NCI-H1694 treated with DMSO at 0.1 percent for 48 hours (cell line): Measurements from ENCODE around the gene ABCA13.

ENCODE experiments used
- DNase-seq: peaks from one replicate; lab custom pipeline; 2025; lab: John Stamatoyannopoulos, UW

ABCA13 gene

DNA sequence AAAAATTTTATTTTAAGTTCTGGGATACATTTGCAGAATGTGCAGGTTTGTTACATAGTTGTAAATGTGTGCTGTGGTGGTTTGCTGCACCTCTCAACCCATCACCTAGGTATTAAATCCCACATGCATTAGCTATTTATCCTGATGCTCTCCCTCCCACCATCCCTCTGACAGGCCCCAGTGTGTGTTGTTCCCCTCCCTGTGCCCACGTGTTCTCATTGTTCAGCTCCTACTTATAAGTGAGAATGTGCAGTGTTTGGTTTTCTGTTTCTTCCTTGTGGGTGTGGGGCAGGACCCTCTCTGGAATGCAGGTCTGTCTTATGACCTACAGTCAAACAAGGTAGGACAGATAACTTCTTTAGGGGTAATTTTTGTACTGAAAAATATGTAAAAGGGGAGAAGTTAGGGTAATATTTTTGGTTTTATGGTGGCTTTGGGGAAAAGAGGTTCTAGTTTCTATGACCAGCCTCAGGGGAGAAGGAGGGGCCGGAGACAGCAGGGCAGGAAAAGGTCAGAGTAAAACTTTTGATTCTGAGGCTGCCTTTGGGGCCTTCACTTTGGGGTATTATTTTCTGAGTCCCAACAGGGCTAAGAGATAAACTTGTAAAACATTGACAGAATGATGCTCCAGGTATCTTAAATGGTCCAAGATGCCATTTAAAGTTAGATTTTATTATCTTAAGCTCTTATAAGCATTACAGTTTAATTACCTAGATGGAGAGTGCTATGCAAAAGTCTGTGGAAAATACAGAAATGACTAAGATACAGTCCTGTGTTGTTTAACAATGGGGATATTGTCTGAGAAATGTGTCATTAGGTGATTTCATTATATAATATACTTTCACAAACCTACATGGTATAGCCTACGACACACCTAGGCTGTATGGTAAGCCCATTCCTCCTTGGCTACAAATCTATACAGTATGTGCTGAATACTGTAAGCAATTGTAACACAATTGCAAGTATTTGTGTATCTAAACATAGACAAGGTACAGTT is 354.8 kb downstream of the ABCA13 start:
- DNase-seq: no peak

DNA sequence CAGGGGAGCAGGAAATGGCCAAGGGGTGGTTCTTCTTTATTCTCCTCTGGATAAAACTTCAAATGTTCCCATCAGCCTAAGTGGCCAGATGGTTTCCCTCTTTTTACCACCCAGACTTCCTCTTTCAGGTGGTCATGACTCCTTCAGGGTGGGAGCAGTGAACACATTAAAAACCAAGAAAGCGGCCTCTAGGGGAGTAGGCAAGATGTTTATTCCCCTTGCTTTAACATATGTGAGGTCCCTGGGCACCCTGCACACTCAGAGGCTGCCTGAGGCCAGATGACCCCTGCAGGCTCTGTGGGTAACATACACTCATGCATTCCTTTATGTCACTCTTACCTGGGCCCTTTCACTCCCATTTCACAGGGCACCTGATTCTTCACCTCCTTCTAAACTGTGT is 357.4 kb downstream of the ABCA13 start:
- DNase-seq: no peak

DNA sequence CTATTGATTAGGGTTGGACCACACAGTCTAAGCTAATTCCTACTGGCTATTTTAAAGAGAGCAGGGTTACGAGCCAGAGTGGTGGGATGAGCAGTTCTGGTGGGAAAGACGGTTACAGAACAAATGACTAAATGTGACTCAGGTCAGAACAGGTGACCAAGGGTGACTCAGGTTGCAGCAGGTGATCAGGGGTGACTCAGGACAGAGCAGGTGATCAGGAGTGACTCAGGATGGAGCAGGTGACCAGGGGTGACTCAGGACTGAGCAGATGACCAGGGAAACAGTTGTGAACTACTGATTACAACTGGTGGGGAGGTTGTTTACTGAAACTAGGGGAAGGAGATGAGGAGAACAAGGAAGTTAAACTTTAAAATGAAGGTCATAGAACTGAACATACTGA is 366.3 kb downstream of the ABCA13 start:
- no peak for DNase-seq

DNA sequence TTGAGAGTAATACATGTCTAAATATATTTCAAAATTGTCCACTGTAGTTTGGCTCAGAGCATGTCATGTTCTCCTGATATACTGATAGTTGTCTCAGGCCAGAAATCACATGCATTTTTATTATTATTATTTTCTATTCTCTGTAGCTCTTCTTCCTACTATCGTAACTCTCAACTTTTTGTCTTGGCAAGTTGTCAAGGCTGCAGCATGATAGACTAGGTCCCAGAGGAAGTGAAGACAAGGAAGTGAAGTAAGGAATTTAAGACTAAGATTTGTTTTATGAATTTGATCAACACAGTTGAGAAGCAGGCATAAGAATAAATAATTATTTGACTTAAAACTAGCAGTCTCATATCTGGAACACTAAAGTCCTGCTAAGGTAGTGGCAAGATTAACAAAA is 369.5 kb downstream of the ABCA13 start:
- no peak for DNase-seq

DNA sequence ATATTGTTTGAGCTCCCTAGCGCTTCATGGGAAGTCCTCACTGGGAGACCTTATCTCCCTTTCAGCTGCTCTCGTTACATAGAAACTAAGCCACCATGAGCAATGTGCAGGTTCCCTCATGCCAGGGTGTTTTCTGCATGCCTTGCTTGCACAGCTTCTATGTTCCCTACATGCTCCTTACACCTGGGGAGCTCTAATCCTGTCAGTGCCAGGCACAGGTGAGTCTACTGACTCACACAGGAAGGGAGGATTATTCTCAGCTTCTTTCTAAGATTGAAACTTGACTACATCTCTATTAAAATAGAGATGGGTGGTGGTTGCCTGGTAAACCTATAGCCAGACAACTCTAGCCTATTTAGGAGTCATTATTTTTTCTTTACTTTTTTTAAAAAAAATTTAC is 377.4 kb downstream of the ABCA13 start:
- DNase-seq: no peak

DNA sequence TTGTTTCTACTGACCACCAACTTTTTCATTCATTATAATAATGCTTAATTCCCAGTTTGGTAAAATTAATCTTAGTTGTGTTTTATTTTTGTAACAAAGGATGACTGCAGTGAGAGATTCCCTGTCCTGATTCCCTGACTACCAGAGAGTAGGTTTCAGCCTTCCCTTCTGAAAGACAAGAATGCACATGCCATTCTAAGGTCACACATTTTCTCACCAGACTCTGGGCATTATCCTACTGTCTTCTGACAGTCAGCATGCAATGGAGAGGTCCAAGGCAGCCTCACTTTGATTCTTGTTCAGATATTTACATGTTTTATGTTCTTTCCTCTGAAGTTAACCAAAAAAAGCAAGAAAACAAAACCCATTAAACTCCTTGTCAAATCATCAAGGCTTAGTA is 380.4 kb downstream of the ABCA13 start:
- DNase-seq: no peak

DNA sequence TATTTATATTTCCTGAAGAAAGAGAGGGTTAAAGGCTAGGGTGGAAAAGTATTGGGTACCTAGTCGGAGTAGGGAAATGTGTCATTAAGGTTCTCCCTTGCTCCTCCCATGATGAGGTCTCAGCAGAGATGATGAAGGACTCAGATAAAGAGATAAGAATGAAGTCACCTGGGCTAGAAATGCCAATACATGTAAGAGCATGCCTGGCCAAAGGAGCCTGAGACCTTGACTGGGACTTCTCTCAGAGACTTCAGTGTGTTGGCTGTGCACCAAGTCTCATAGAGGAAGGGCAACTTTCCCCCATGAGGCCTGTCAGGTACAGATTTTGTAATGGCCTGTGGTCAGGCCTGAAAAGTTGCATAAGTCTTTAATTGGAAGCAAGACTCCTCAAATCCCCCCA is 392.1 kb downstream of the ABCA13 start:
- DNase-seq: no peak

DNA sequence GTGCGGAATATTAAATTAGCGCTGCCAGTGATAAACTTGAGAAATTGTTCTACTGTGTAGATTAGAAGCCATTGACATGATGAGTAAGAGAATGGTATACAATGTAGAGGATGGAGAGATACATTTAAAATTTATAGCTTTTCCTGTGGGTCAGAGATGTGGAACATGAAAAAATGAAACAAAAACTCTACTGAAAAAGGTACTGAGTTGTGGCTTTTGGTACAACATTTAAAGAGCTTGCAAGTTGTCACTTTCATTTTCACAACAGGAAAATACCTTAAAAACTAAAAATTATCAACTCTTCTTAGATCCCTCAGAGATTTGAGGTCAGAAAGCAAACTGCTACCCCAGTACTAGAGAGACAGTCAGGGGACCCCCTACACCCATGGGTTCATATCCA is 404.3 kb downstream of the ABCA13 start:
- no peak for DNase-seq

DNA sequence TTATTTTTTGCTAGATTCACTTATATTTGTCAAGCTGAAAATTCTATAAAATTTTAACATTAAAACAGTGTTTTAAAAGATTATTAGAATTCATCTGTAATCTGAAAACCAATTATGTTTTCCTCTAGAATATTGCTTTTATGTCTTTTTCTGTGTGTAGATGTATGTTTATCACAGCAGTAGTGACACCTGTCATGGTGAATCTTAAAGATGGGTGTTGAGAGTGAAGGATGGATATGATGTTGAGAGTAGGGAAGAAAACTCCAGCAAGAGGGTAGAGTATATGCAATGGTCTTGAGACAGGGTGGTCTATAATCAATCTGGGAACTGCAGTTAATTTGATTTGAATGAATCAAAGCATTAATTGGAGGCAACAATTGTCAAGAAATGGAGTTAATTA is 416.2 kb downstream of the ABCA13 start:
- DNase-seq: no peak

DNA sequence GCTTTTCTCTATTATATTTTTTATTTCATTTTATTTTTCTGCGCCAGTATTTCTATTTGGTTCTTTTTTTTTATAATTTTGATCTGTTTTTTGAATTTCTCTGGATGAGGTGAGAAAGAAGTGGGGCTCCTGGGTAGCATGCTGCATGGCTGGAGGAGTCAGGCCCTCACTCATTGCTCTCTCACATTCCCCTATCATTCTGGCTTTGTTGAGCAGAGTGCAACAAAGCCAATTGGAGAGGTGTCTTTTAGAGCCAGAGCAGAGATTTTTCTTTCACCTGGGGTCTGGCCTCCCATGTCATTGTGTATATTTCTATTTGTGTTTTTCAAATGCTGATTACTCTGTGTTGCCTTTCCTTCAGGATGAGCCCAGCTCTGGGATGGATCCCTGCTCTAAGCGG is 423.1 kb downstream of the ABCA13 start:
- DNase-seq: no peak

DNA sequence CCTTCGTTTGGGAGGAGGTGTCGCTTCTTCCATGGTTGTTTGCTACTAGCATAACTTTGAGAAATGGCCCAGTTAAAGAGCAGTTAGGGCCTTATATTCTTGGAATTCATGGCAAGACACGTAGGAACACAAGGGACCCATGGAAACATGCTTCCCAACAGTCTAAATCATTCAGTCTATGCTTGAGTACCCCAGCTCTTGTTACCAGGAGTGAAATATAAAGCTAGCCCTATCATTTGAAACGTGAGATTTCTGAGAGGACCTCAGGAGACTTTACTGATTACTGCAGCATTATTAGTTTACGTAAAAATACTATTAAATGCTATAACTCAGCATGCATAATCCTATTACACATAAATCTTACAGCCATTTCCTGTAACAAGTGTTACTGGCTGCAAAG is 424.5 kb downstream of the ABCA13 start:
- DNase-seq: no peak

DNA sequence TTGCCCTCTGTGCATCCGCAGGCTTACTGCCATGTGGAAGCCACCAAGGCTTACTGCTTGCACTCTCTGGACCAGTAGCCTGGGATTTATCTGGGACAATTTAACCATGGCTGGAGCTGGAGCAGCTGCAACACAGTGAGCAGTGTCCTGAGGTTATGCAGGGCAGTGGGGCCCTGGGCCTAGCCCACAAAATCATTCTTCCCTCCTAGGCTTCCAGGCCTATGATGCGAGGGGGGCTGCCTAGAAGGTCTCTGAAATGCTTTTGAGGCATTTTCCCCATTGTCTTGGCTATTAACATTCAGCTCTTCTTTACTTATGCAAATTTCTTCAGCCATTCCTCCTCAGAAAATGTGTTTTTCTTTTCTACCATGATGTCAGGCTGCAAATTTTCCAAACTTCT is 439.4 kb downstream of the ABCA13 start:
- DNase-seq: no peak

DNA sequence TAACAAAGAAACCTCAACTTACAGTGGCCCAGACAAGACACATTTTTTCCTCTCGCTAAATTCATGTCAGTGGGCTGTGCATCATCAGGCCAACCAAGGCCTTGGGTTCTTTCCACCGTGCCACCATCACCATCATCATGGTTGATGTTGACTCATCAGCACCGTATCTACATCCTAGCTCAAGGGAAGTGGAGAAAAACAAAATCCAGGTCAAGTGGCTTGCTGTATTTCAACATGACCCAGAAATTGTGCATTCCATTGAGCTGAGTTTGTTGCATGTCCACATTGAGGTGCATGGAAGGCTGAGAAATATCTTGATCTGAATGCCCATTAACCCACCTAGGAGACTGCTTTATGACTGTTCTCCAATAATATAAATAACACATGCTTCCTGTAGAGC is 440.7 kb downstream of the ABCA13 start:
- DNase-seq: no peak

DNA sequence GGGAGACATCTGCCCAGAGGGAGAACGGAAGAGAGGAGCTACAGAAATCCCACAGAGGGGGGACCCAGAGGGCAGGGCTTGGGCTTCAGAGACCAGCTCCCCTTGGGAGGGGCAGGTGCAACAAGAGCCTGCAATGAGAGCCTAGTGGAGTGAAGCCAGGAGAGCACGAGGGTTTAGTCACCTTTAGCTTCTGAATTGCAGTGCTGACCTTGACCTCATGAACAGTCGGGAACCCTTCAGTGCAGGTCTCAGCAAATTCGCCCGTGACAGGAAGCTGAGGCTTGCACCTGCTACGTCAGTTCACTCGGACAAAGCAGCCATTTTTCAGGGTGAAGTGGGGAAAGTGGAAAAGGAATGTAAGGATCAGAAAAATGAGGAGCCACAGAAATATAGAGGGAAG is 446.2 kb downstream of the ABCA13 start:
- DNase-seq: no peak

DNA sequence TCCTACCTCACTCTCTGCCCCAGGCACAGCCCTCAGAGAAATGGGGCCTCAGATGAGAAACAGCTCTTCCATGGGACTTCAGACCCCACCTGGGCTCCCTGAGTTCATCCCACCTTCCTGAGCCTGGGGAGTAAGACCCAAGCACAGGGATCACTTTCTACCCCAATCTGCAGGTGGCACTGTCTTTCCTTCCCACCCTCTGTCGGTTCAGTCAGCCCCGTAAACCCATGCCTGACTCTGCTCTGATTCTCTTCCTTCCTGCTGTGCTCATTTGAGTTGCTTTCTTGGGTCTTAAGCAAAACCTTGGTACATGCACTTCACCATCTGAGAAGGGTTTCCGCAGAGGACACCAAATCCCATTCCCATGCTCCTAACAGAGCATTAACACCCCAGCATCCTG is 446.7 kb downstream of the ABCA13 start:
- DNase-seq: no peak

DNA sequence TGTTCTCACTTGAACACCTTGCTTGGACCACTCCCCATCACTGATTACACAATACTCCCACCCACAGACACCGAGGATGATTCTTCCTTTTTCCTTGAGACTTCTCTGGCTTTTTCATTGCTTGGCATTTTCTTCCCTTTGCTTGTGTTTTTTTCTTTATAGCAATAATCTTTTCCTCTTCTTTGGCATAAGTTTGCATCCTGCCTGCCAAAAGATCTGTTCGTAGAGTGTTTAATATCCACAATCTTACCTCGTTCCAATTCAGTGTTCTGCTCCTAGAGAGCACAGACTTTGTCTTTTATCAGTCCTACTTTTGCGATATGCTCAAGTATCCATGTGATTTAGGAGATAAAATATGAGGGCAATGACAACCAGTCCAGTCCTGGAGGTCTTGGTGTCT is 449.8 kb downstream of the ABCA13 start:
- no peak for DNase-seq

DNA sequence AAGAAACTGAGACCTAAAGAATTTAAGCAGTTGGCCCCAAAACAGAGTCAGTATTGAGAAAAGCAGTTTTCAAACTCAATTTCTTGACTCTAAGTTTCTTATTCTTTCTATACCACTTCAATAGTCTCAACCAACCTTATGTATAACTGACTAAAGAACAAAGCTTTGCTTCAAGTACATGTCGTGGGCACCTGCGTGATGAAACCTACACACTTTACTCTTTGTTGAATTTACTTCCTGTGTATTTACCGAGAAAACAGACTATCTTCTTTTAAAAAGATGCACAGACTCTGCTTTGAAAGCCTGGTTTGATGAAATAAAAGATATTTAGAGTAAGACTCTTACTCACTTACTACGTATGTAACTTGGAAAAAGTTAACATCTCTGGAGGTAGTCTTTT is 455.9 kb downstream of the ABCA13 start:
- DNase-seq: no peak

DNA sequence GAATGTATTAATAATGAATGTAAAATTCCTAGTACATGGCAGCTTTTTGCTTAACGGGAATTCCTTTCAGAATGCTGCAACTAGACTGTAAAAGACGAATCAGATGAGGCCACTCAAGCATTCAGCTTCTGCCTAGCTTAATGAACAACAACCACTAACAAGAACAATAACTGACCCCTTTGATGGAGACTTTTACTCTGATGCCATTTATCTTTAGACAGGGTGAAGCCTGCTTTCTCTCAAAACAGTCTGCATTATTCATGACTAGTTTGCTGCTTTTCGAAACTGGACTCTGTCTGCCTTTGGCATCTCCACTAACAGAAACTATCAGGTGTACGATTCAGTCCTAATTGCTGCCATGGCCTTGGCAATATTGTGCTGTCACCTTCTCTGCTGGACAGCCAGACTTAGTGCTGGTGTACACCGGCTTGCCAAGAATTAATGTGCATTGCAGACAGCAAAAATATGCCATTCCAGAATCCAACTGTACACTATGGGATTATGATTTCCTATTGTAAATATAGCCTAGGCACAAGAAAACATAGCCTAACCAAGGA is 457.6 kb downstream of the ABCA13 start:
- DNase-seq: no peak

DNA sequence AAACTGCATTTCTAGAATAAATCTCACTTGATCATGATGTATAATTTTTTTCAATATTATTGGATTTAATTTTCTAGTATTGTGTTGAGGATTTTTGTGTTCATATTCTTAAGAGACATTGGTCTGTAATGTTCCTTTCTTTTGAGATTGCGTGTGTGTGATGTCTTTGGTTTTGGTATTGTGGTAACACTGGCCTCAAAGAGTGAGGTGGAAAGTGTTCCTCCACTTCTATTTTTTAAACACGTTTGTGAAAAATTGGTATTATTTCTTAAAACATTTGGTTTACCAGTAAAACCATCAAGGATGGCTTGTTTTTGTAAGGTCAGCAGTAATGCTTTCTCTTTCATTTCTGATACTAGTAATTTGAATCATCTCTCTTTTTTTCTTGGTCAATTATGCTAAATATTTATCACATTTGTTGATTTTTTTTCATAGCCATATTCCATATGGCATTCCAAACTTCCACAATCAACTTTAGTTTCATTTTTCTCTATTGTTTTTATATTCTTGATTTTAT is 462.9 kb downstream of the ABCA13 start:
- DNase-seq: no peak

DNA sequence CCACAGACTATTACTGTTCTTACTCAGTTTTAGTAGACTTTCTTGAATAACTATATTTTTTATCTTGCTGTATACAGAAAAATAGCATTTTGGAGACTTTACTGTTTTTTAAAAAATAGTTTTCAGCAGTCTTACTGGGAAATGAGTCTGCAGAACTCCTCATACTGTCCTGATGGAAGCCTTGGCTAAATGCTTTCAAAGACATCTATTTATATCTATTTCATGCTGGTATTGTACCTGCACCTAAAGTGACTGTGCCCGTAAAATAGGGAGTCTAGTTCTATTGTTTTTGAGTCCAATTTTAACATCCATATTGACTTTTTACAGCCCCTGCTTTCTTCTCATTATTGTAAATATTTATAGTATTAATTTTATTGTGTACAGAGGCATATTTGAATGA is 464.5 kb downstream of the ABCA13 start:
- no peak for DNase-seq

DNA sequence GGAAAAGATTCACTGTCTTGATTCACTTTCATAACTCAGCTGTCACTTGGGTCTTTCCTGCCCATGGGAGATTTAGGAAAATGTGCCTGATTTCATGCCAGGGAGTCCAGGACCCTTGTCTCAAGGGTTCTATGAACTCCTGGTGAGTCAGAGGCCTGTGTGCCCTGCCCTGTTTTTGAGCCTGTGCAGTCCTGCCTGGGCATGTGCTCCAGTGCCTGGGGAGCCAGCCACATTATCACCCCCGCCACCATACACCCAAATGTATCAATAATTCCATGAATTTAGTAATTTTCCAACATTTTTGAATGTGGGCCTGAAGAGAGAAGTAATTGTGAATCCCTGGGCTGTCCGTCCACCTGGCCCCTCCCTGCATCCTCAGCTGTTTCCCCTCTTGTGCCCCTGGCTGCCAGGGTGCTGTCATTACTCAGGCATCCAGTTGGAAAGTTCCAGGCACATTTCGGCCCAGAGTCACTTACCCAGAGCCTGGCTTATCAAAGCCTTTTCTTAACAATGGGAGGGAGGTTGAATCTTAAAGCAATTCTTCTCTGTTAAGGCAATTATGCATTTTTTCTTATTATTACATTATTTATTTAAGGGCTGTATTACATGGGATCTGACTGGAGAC is 465.2 kb downstream of the ABCA13 start:
- DNase-seq: no peak

DNA sequence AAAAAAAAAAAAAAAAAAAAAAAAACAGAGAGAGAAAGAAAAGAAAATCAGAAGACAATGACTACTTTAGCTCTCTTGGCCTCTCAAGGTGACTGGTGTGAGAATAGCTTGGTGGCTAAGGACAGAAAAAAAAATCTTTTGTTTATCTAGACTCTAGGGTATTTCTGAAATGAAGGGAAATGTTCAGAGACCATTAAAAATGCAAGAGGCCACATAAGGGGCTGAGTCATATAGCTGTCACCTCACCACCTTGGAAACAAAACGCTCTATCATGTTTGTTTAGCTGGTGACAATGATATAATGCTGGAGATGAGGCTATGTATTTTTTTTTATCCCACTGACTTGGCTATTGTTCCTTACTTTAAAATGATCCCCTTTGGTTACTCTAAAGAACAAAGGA is 466.1 kb downstream of the ABCA13 start:
- no peak for DNase-seq

DNA sequence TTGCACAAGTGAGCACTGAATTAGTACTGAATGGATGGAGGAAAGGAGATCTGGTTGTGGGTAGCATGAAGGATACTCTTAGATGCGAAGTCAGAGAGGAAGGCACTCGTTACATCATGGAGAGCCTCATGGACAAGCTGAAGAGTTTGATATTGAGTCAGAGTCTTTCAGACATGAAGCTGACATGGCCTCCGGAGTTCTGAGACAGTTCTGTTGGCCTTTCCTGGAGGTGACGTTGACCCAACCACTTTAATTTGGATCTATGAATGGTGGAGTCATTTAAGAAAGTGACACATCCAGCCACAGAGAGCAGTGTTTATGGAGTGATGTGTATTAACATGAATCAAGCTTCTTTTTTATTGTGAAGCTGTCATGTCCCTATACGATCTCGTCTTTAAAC is 466.8 kb downstream of the ABCA13 start:
- DNase-seq: no peak
